HEK293T (cell line): ENCODE data around the gene TRIP11.

Experiments used
- FOXM1 ChIP-seq: fragments of 450-650 bp; IDR thresholded peaks from 2 replicates; pipeline ENCODE4 v1.6.1; 2017; ENCODE audit warnings: mild to moderate bottlenecking, borderline replicate concordance
- SUZ12 ChIP-seq: fragments of 450-650 bp; IDR thresholded peaks from 2 replicates; pipeline ENCODE4 v1.6.1; 2016; ENCODE audit warnings: mild to moderate bottlenecking

GRCh38 chr14:91961297-91962220 lies 78.3 kb downstream of the TRIP11 start:
- TF ChIP-seq FOXM1 = no peak
- no peak for TF ChIP-seq SUZ12
